Small intestine (tissue), 7 donors: Measurements from ENCODE around the gene TTLL3. TPM values are rescaled to one million over a fixed set of nuclear protein-coding genes. Genes with fewer than 3 reads are reported as not detected.
"Not testable (repeated sequence)": the region's sequence is repeated elsewhere in the genome, so short reads cannot be mapped to it uniquely, and the experiment has no call there.

ENCODE experiments used
- DNase-seq, 2 donors: peaks; one replicate each; pipeline versions ENCODE4 v3.0.0 to v3.0.0-alpha.2; 2013
- FAIRE-seq: peaks from 2 replicates; lab custom pipeline; 2012; peaks lifted over from hg19 to GRCh38; lab: Jason Lieb, UNC
- H3K27ac ChIP-seq, 3 donors: one replicate each; pipeline ENCODE4 v1.5.1; 2013; ENCODE audit warnings: low read length in 2 of 3, mild to moderate bottlenecking in 2 of 3, control low read depth in 1 of 3, inconsistent platforms in 1 of 3, low read depth in 1 of 3, moderate library complexity in 1 of 3
- H3K27me3 ChIP-seq, 3 donors: one replicate each; pipeline ENCODE4 v1.6.1; 2013; ENCODE audit warnings: low read length in 3 of 3, inconsistent platforms in 1 of 3; ENCODE audit not compliant: control insufficient read depth in 3 of 3, insufficient read depth in 3 of 3
- H3K36me3 ChIP-seq, 3 donors: one replicate each; pipeline ENCODE4 v1.6.1; 2013; ENCODE audit warnings: low read length in 3 of 3, inconsistent platforms in 1 of 3, low read depth in 1 of 3, mild to moderate bottlenecking in 1 of 3, moderate library complexity in 1 of 3; ENCODE audit not compliant: control insufficient read depth in 3 of 3, insufficient read depth in 2 of 3
- H3K4me1 ChIP-seq, 3 donors: one replicate each; pipeline ENCODE4 v1.6.1; 2013; ENCODE audit warnings: low read length in 2 of 3, inconsistent platforms in 1 of 3, low read depth in 1 of 3, mild to moderate bottlenecking in 1 of 3, moderate library complexity in 1 of 3; ENCODE audit not compliant: control insufficient read depth in 3 of 3, insufficient read depth in 2 of 3
- H3K4me3 ChIP-seq, 3 donors: one replicate each; pipeline ENCODE4 v1.5.1; 2013; ENCODE audit warnings: low read length in 3 of 3, control low read depth in 1 of 3, inconsistent platforms in 1 of 3, low read depth in 1 of 3, mild to moderate bottlenecking in 1 of 3, moderate library complexity in 1 of 3
- H3K9me3 ChIP-seq, 2 donors: one replicate each; pipeline ENCODE4 v1.6.1; 2013; ENCODE audit warnings: low read depth in 1 of 2, low read length in 1 of 2; ENCODE audit not compliant: control insufficient read depth in 2 of 2, insufficient read depth in 1 of 2
- WGBS, 3 donors: extraction: QIAGEN DNeasy Blood & Tissue Kit; methylation state at CpG; one replicate each; pipeline ENCODE4 v1.1.7; 2013; 5-methylcytosine and 5-hydroxymethylcytosine counted together
- polyA plus RNA-seq, 4 donors: library from polyadenylated mRNA; stranded (reverse) in 3 of 4; unstranded in 1 of 4; fragments of 200-250 nt in 3 of 4; fragments of 120-200 nt in 1 of 4; gene quantifications; one replicate each; pipeline versions ENCODE4 v1.2.1 to v1.2.3, GENCODE V29; 2013
- donor health status: healthy with polysubstance abuse.
- donor health status: control.
- donor health status: control.
- donor health status: Bipolar disorder and iron deficiency.
- donor health status: healthy.

The TTLL3 gene
- polyA plus RNA-seq, 4 donors: 20.8 to 51.9 (median 22.6) TPM

DNA sequence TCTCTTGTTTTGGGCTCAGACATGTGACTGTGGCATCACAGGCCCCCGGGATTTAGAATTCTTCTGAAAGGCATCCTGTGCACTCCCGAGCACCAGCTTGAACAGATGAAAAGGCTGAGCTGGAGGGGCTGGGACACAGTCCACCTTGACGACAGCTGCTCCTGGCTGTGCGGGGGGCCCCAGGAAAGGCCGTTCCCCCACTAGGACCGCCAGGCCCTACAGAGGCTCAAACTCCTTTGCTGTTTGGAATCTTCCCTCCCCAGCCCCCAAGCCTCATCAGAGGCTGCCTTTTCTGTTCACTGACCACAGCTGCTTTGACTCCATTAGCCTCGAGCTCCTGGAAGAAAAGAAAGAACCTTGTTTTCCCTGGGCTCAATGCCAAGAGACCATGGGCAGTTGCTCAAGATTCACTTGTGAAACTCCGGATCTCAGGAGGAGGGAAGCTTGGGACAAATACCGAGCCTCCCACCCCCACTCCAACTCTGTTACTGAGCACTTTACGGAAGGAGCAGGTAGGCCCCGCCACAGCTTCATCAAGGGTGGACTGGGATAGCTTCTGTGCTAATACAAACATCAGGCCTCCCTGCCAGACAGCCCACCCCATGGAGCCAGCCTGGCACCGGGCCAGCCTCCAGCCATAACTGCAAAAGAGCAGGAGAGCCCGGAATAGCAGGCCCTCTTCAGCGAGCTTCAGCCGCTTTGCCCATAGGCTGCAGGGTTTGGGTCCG is 54.3 kb downstream of the TTLL3 start:
- Histone ChIP-seq H3K27ac (peak overlapping the region in 2 of 3 donors; percentile 61 to 67), H3K4me3 (no peak overlapping the region), H3K9me3 (no peaks in the 10 kb centered on the region), H3K4me1 (peaks cover 0 to 26% (median 0%) of the 10 kb centered on the region in 3 donors), H3K36me3 (peaks cover 0 to 7% (median 0%) of the 10 kb centered on the region in 3 donors), H3K27me3 (no peaks in the 10 kb centered on the region)
- FAIRE-seq (no peak), DNase-seq (peak in 1 of 2 donors; percentile 66)
- WGBS, 3 donors: 53 to 76% (median 73%) methylated on average over 16 of the region's 16 CpGs

DNA sequence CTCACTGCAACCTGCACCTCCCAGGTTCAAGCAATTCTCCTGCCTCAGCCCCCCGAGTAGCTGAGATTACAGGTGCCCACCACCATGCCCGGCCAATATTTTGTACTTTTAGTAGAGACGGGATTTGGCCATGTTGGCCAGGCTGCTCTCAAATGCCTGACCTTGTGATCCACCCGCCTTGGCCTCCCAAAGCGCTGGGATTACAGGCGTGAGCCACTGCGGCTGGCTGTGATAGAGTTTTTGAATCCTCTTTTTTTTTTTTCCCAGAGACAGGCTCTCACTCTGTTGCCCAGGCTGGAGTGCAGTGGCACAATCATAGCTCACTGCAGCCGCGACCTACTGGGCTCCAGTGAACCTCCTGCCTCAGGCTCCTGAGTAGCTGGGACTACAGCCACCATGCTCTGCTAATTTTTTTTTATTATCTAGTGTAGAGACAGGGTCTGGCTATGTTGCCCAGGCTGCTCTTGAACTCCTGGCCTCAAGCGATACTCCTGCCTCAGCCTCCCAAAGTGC is 55.1 kb downstream of the TTLL3 start:
- DNase-seq, H3K36me3 ChIP-seq, H3K4me3 ChIP-seq, FAIRE-seq, H3K27ac ChIP-seq, H3K9me3 ChIP-seq, H3K27me3 ChIP-seq: not testable (repeated sequence)
- WGBS, 3 donors: 89 to 92% (median 91%) methylated on average over 10 of the region's 10 CpGs
- peaks cover 0 to 26% (median 0%) of the 10 kb centered on the region in 3 donors for H3K4me1 ChIP-seq

DNA sequence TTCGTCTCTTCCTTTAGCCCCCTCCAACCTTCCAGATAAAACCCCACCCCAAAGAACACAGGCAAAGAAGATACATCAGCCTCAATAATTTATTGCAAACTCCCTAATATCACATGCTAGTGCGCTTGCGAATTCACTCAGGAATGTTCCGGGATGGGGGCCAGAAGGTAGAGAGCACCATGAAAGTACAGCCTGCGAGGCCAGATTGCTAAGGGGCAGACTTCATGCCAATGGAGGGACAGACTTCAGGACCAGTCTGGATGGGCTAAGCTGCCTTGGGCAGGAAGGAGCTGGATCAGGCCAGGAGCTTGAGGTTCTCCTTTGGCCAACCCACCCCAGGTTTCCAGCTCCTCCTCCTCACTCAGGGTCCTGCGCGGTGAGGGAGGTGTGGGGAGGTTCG is 56.6 kb downstream of the TTLL3 start:
- FAIRE-seq: no peak
- Histone ChIP-seq H3K27ac (no peak overlapping the region), H3K4me3 (no peak overlapping the region), H3K9me3 (no peaks in the 10 kb centered on the region), H3K36me3 (peaks cover 0 to 10% (median 3%) of the 10 kb centered on the region in 3 donors), H3K4me1 (peaks cover 0 to 22% (median 0%) of the 10 kb centered on the region in 3 donors), H3K27me3 (no peaks in the 10 kb centered on the region)
- DNase-seq: no peak
- WGBS, 3 donors: 91 to 95% (median 94%) methylated on average over 8 of the region's 8 CpGs

DNA sequence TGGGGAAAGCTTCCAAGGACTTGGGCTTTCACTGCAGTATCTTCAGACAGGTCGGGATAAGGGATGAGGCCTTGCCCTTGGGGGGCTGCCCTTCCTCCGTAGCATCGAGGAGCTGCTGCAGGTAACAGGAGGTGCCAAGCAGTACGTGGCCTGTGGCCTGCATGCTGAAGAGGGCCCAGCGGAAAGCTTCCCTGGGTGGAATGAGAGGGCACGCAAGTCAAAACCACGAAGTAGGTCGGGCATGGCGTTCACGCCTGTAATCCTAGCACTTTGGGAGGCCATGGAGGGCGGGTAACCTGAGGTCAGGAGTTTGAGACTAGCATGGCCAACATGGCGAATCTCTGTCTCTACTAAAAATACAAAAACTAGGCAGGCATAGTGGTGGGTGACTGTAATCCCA is 57.0 kb downstream of the TTLL3 start:
- H3K36me3 ChIP-seq: peaks cover 0 to 10% (median 3%) of the 10 kb centered on the region in 3 donors
- H3K4me1 ChIP-seq: peaks cover 0 to 19% (median 0%) of the 10 kb centered on the region in 3 donors
- H3K27ac ChIP-seq: no peak overlapping the region
- no peaks in the 10 kb centered on the region for H3K9me3 ChIP-seq
- 86 to 90% (median 88%) methylated on average over 12 of the region's 12 CpGs for WGBS, 3 donors
- FAIRE-seq (no peak), DNase-seq (no peak)
- no peaks in the 10 kb centered on the region for H3K27me3 ChIP-seq
- H3K4me3 ChIP-seq: no peak overlapping the region

DNA sequence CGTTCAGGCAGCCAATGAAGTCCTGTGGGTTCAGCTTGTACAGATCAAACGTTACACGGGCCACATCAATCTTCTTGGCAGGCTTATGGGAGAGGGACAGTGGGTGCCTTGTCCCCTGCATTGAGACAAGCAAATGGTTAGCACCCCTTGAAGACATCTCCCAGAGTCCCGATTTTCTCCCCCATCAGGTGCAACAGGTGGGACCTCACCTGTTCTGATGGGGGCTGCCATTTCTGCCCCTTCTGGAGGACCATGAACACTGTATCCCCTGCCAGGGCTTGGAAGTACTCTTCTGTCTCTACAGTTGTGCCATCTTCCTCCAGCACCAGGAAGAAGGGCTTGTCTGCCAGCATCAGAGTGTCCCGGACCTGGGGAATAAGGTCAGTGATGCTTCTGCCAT is 59.9 kb downstream of the TTLL3 start:
- FAIRE-seq: no peak
- WGBS, 3 donors: 77 to 83% (median 78%) methylated on average over 5 of the region's 5 CpGs
- no peaks in the 10 kb centered on the region for H3K27me3 ChIP-seq
- no peak overlapping the region for H3K27ac ChIP-seq
- H3K36me3 ChIP-seq: peaks cover 0 to 10% (median 3%) of the 10 kb centered on the region in 3 donors
- no peaks in the 10 kb centered on the region for H3K9me3 ChIP-seq
- no peak overlapping the region for H3K4me3 ChIP-seq
- no peak for DNase-seq
- no peaks in the 10 kb centered on the region for H3K4me1 ChIP-seq

DNA sequence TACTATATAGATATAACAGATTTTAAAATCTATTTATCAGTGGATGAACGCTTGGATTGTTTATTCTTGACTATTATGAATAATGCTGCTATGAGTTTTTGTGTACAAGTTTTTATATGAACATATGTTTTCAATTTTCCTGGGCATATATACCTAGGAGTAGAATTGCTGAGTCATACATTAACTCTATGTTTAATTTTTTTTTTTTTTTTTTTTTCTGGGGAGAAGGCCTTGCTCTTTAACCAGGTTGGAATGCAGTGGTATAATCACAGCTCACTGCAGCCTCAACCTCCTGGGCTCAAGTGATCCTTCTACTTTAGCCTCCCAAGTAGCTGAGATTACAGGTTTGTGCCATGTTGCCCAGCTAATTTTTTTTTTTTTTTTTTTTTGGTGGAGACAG is 60.9 kb downstream of the TTLL3 start:
- no peak for FAIRE-seq
- Histone ChIP-seq H3K27ac (no peak overlapping the region), H3K4me1 (no peaks in the 10 kb centered on the region), H3K9me3 (no peaks in the 10 kb centered on the region), H3K36me3 (peaks cover 0 to 10% (median 3%) of the 10 kb centered on the region in 3 donors), H3K4me3 (no peak overlapping the region), H3K27me3 (no peaks in the 10 kb centered on the region)
- WGBS, 3 donors: 48 to 88% (median 63%) methylated on average over 1 of the region's 1 CpG
- DNase-seq: no peak

DNA sequence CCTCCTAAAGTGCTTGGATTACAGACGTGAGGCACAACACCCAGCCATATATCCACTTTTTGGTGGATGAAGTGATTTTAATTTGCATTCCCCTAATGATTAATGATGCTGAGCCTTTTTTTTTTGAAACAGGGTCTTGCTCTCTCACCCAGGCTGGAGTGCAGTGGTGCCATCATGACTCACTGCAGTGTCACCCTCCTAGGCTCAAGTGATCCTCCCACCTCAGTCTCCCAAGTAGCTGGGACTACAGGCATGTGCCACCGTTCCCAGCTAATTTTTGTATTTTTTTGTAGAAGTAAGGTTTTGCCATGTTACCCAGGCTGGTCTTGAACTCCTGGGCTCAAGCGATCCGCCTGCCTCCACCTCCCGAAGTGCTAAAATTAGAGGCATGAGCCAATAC is 62.0 kb downstream of the TTLL3 start:
- not testable (repeated sequence) for FAIRE-seq

DNA sequence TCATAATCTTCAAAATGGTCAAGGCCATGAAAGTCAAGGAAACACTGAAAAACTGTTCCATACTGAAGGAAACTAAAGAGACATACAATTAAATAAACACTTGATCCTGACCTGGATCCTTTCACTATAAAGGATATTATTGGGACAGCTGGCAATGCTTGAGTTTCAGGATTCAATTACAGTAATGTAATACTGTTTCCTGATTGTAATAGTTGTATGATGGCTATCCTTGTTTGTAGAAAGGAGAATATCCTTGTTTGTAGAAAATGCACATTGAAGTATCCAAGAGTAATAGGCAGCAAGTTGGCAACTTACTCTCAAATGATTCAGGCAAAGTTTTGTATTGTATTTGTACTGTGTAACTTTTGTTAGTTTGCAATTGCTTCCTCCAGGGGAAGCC is 65.4 kb downstream of the TTLL3 start:
- peak overlapping the region in 1 of 3 donors; percentile 44 for H3K4me3 ChIP-seq

More for the DNA sequence above, 62.0 kb downstream of the TTLL3 start:
- not testable (repeated sequence) for H3K27ac ChIP-seq, DNase-seq, H3K4me1 ChIP-seq, H3K4me3 ChIP-seq, H3K9me3 ChIP-seq, H3K36me3 ChIP-seq, H3K27me3 ChIP-seq
- 95 to 99% (median 98%) methylated on average over 5 of the region's 5 CpGs for WGBS, 3 donors

More for the DNA sequence above, 65.4 kb downstream of the TTLL3 start:
- no peaks in the 10 kb centered on the region for H3K27me3 ChIP-seq
- no peaks in the 10 kb centered on the region for H3K9me3 ChIP-seq
- H3K27ac ChIP-seq: no peak overlapping the region
- peaks cover 0 to 3% (median 2%) of the 10 kb centered on the region in 3 donors for H3K36me3 ChIP-seq
- no peak for FAIRE-seq
- H3K4me1 ChIP-seq: peaks cover 0 to 20% (median 0%) of the 10 kb centered on the region in 3 donors
- no peak for DNase-seq
